ENCODE measurements around the gene HAGHL.

DNA sequence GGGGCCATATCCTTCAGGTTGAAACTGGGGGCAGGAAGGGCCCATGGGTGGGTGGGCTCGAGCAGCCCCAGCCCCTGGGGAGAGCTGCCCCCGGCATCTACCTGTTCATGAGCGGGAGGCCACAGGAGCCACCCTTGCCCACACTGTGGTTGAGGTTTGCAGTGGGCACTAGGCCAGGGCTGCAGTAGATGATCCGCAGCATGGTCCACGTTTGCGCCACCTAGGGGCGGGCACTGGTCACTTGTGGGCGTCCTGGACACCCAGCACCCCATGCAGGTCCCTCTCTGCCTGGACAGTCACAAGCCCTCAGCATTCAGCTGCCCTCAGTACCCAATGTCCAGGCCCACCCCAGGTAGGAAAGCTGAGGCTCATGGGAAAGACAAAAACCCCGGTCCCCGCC, 40.9 kb upstream of the HAGHL start:
- no peak for TF ChIP-seq POLR2A (IDR thresholded peaks at IDR 0.05; ENCODE audit: borderline replicate concordance, extremely low read depth, insufficient read depth, insufficient read length)
- TF ChIP-seq, protein P1, sequence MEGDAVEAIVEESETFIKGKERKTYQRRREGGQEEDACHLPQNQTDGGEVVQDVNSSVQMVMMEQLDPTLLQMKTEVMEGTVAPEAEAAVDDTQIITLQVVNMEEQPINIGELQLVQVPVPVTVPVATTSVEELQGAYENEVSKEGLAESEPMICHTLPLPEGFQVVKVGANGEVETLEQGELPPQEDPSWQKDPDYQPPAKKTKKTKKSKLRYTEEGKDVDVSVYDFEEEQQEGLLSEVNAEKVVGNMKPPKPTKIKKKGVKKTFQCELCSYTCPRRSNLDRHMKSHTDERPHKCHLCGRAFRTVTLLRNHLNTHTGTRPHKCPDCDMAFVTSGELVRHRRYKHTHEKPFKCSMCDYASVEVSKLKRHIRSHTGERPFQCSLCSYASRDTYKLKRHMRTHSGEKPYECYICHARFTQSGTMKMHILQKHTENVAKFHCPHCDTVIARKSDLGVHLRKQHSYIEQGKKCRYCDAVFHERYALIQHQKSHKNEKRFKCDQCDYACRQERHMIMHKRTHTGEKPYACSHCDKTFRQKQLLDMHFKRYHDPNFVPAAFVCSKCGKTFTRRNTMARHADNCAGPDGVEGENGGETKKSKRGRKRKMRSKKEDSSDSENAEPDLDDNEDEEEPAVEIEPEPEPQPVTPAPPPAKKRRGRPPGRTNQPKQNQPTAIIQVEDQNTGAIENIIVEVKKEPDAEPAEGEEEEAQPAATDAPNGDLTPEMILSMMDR (IDR thresholded peaks at IDR 0.05 in 2 of 3, conservative IDR thresholded peaks at IDR 0.05 in 1 of 3; ENCODE audit: borderline replicate concordance in 1 of 3, insufficient read depth in 1 of 3, low read depth in 2 of 3, low read length in 2 of 3): peak in 2 of 3 experiments; percentile 69 to 88; a peak in 4 of 6 replicates
- TF ChIP-seq, protein P2, sequence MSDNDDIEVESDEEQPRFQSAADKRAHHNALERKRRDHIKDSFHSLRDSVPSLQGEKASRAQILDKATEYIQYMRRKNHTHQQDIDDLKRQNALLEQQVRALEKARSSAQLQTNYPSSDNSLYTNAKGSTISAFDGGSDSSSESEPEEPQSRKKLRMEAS (IDR thresholded peaks at IDR 0.05): no peak
- no peak for TF ChIP-seq EZH2 (IDR thresholded peaks at IDR 0.05)
- TF ChIP-seq ZNF274 (IDR thresholded peaks at IDR 0.05; ENCODE audit: low read depth, low read length): no peak
- TF ChIP-seq POLR2AphosphoS5 (IDR thresholded peaks at IDR 0.05; ENCODE audit: low read depth, low read length): peak; percentile 32; the same call in 1 of the 2 replicates
